Type B pancreatic cell (in vitro differentiated cells): ENCODE measurements around the gene GABRB1. TPM values are rescaled to one million over a fixed set of nuclear protein-coding genes. Genes with fewer than 3 reads are reported as not detected.

Source experiments
- DNase-seq: peaks from one replicate; pipeline ENCODE4 v3.0.0; 2021; ENCODE audit warnings: mixed read lengths; ENCODE audit not compliant: unreplicated experiment; ENCODE audit errors: extremely low spot score
- H3K27ac Mint-ChIP-seq: 2 replicates; pipeline ENCODE4 v1.8.0; 2021; ENCODE audit warnings: mild to moderate bottlenecking, mixed read lengths
- H3K27me3 Mint-ChIP-seq: 2 replicates; pipeline ENCODE4 v1.8.0; 2021; ENCODE audit warnings: mixed read lengths
- H3K36me3 Mint-ChIP-seq: 2 replicates; pipeline ENCODE4 v1.8.0; 2021; ENCODE audit warnings: mixed read lengths
- H3K4me1 Mint-ChIP-seq: one replicate; pipeline ENCODE4 v1.8.0; 2021; ENCODE audit warnings: mixed read lengths; ENCODE audit not compliant: unreplicated experiment
- H3K4me3 Mint-ChIP-seq: 2 replicates; pipeline ENCODE4 v1.8.0; 2021; ENCODE audit warnings: mild to moderate bottlenecking, mixed read lengths
- H3K9me3 Mint-ChIP-seq: 2 replicates; pipeline ENCODE4 v1.8.0; 2021; ENCODE audit warnings: mixed read lengths
- total RNA-seq: library from RNA; stranded (reverse); gene quantifications from 2 replicates; pipeline ENCODE4 v1.2.1, GENCODE V29; 2021; ENCODE audit warnings: low replicate concordance
- TF ChIP-seq, protein P1 (sequence below): fragments of 200-600 bp; sonication (generic); conservative IDR thresholded peaks from 2 replicates; pipeline ENCODE4 v1.5.0; 2021; ENCODE audit warnings: antibody characterized with exemption, mild to moderate bottlenecking

The GABRB1 gene
- total RNA-seq, 1 donor from 2014 or later = 1.1 TPM

- H3K27ac Mint-ChIP-seq = no peak overlapping the region
Measured at GRCh38 chr4:47135210-47135609, 103.8 kb downstream of the GABRB1 start.

DNA sequence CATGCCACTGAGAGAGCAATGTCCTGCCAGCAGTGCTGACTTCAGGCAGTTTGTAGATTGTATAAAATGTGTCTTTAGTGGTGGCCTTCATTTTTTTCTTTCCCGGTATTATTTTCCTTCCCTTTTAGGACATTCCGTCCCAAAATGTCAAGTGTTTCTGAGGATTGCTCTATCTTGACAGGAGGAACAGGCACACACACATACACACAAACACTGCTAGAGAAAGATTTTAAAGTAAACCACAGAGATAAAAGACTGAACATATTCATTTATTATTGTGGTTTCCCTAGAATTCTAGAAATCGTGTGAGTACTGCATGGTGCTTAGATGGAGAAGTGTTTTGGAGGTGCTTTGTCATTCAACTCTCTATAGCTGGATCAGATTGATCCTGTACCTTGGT is 111.9 kb downstream of the GABRB1 start:
- Mint-ChIP-seq H3K27me3 (no peaks in the 10 kb centered on the region), H3K9me3 (no peaks in the 10 kb centered on the region), H3K4me1 (peaks cover 7% of the 10 kb centered on the region), H3K4me3 (no peak overlapping the region), H3K27ac (no peak overlapping the region), H3K36me3 (no peaks in the 10 kb centered on the region)
- DNase-seq = no peak
- TF ChIP-seq, protein P1, sequence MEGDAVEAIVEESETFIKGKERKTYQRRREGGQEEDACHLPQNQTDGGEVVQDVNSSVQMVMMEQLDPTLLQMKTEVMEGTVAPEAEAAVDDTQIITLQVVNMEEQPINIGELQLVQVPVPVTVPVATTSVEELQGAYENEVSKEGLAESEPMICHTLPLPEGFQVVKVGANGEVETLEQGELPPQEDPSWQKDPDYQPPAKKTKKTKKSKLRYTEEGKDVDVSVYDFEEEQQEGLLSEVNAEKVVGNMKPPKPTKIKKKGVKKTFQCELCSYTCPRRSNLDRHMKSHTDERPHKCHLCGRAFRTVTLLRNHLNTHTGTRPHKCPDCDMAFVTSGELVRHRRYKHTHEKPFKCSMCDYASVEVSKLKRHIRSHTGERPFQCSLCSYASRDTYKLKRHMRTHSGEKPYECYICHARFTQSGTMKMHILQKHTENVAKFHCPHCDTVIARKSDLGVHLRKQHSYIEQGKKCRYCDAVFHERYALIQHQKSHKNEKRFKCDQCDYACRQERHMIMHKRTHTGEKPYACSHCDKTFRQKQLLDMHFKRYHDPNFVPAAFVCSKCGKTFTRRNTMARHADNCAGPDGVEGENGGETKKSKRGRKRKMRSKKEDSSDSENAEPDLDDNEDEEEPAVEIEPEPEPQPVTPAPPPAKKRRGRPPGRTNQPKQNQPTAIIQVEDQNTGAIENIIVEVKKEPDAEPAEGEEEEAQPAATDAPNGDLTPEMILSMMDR = no peak

More at GRCh38 chr4:47135210-47135609, 103.8 kb downstream of the GABRB1 start:
- no peak overlapping the region for H3K4me3 Mint-ChIP-seq
- no peaks in the 10 kb centered on the region for H3K36me3 Mint-ChIP-seq
- no peaks in the 10 kb centered on the region for H3K9me3 Mint-ChIP-seq
- TF ChIP-seq, protein P1 = no peak
- no peaks in the 10 kb centered on the region for H3K27me3 Mint-ChIP-seq
- no peak for DNase-seq
- no peaks in the 10 kb centered on the region for H3K4me1 Mint-ChIP-seq

GRCh38 chr4:47145630-47146029 is 114.3 kb downstream of the GABRB1 start:
- no peak overlapping the region for H3K4me3 Mint-ChIP-seq
- no peaks in the 10 kb centered on the region for H3K9me3 Mint-ChIP-seq
- H3K27me3 Mint-ChIP-seq = no peaks in the 10 kb centered on the region
- no peak overlapping the region for H3K27ac Mint-ChIP-seq
- DNase-seq = no peak
- peaks cover 7% of the 10 kb centered on the region for H3K4me1 Mint-ChIP-seq
- TF ChIP-seq, protein P1 = no peak
- H3K36me3 Mint-ChIP-seq = no peaks in the 10 kb centered on the region

DNA sequence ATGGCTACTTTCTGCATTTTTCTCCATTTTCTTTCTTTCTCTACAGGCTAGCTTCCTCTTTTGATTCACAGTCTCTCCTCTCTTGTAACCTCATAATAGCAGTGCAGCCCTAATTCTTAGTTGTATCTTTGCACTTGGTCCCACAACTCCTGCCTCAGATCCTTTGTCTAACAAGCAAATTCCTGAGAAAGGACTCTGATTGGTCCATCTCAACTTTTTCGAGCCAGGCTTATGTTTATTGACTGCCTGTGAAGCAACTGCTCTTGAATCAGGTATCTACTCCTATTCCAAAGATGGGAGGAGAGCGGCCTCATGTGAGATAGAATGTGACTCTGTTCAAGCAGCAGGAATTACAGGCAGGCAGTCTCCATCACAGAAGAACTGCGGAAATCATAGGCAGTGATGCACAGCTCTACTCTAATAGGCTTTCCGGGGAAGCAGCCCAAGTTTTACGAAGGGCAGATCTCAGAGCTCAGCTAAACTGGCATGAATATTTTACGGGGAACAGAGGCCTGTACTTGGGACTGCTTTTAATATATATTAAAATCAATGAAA is 123.5 kb downstream of the GABRB1 start:
- DNase-seq = no peak
- H3K4me1 Mint-ChIP-seq = no peaks in the 10 kb centered on the region
- TF ChIP-seq, protein P1 = no peak
- H3K4me3 Mint-ChIP-seq = no peak overlapping the region
- no peaks in the 10 kb centered on the region for H3K27me3 Mint-ChIP-seq
- H3K27ac Mint-ChIP-seq = no peak overlapping the region
- H3K36me3 Mint-ChIP-seq = no peaks in the 10 kb centered on the region
- H3K9me3 Mint-ChIP-seq = no peaks in the 10 kb centered on the region

DNA sequence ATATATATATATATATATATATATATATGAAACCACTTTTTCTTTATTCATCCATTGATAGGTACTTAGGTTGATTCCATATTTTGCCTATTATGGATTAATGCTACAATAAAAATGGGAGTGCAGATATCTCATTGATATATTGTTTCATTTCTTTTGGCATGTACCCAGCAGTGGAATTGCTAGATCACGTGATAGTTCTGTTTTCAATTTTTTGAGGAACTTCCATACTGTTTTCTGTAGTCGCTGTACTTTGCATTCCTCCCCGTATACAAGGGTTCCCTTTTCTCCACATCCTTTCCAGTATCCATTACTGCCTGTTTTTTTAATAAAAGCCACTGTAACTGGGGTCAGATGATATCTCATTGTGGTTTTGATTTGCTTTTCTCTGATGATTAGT is 124.6 kb downstream of the GABRB1 start:
- Mint-ChIP-seq H3K27ac (no peak overlapping the region), H3K4me1 (no peaks in the 10 kb centered on the region), H3K4me3 (no peak overlapping the region), H3K9me3 (no peaks in the 10 kb centered on the region), H3K27me3 (no peaks in the 10 kb centered on the region), H3K36me3 (no peaks in the 10 kb centered on the region)
- no peak for DNase-seq
- TF ChIP-seq, protein P1 = no peak

DNA sequence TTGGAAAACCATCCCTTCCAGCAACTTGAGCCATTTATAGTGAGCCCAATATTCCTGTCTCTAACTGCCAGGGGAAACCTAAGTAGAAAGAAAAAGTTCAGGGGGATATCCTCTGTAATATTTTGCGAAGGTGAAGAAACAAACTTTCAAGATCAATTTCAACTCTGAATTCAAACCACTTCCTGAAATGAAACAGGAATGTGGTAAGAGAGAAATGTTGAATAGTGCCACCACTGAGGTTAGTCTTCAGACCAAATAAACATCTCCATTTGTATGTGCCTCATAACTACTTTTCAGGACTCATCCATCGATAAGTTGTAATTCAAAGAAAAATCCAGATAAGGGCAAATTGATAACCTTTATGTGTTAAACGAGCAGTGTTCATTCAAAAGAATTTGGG is 128.7 kb downstream of the GABRB1 start:
- DNase-seq = no peak
- TF ChIP-seq, protein P1 = no peak
- no peaks in the 10 kb centered on the region for H3K36me3 Mint-ChIP-seq
- H3K27ac Mint-ChIP-seq = no peak overlapping the region
- no peaks in the 10 kb centered on the region for H3K9me3 Mint-ChIP-seq
- H3K4me3 Mint-ChIP-seq = no peak overlapping the region
- no peaks in the 10 kb centered on the region for H3K4me1 Mint-ChIP-seq
- H3K27me3 Mint-ChIP-seq = no peaks in the 10 kb centered on the region
